ENCODE results near the gene AP3S2. TPM values are rescaled to one million over a fixed set of nuclear protein-coding genes. Genes with fewer than 3 reads are reported as not detected.

AP3S2 gene
- total RNA-seq, 1 experiment from 2014 or later = 23.3 TPM

GRCh38 chr15:89852342-89852995 is 41.3 kb downstream of the AP3S2 start:
- Histone ChIP-seq H4K20me1 (ENCODE audit: insufficient read depth) (no peaks in the 10 kb centered on the region), H3K4me3 (replicated peaks in 1 of 2; ENCODE audit: low read depth in 1 of 2, low read length in 2 of 2) (no peak overlapping the region), H3K9ac (ENCODE audit: low read length) (no peak overlapping the region), H3K4me2 (ENCODE audit: low read length) (peak overlapping the region; percentile 42), H3K9me2 (ENCODE audit: insufficient read depth) (no peaks in the 10 kb centered on the region), H3K27me3 (ENCODE audit: insufficient read depth, low read length) (no peaks in the 10 kb centered on the region), H3K27ac (ENCODE audit: low read depth, low read length) (no peak overlapping the region), H3K36me3 (ENCODE audit: control insufficient read depth in 1 of 2, insufficient read depth in 2 of 2, low read length in 2 of 2) (peaks cover 2 to 8% of the 10 kb centered on the region in 2 experiments; a peak in 3 of 4 replicates), H3K4me1 (ENCODE audit: control insufficient read depth in 1 of 2, insufficient read depth in 2 of 2, low read length in 2 of 2) (peaks cover 24 to 55% of the 10 kb centered on the region in 2 experiments), H3K9me3 (ENCODE audit: control insufficient read depth in 1 of 2, insufficient read depth in 1 of 2, low read depth in 1 of 2, low read length in 2 of 2) (no peaks in the 10 kb centered on the region), H2AFZ (ENCODE audit: low read depth, low read length, poor library complexity, severe bottlenecking) (no peak overlapping the region), H3K79me2 (ENCODE audit: insufficient read depth, low read length) (no peaks in the 10 kb centered on the region)
- ChIA-PET CTCF (interaction anchor here (0.7 kb wide), 1 partner anchor 112 kb away, joined by 3 read pairs; no protein-coding TSS in a partner anchor), POLR2A (no interaction called here), RAD21 (ENCODE audit: low non-redundant PET in 1 of 2, low total read pairs in 2 of 2, uncharacterized antibody in 2 of 2, unreplicated experiment in 2 of 2) (no interaction called here)
- no TSS peak for BruUV-seq (replicated peaks)
- no peak for ATAC-seq
- intact Hi-C loops (cut with micrococcal nuclease) = no loop called here
- DNase-seq (ENCODE audit: low read depth, low spot score) = no peak
- no peak for TF ChIP-seq SP1 (IDR thresholded peaks at IDR 0.05; ENCODE audit: low read depth)
- TF ChIP-seq JUND (IDR thresholded peaks at IDR 0.05) = no peak
- no peak for TF ChIP-seq MAX (IDR thresholded peaks at IDR 0.05)
- no peak for TF ChIP-seq POLR2AphosphoS5 (IDR thresholded peaks at IDR 0.05; ENCODE audit: low read depth, low read length)
- TF ChIP-seq RAD21 (IDR thresholded peaks at IDR 0.05; ENCODE audit: low read depth) = no peak
- no peak for TF ChIP-seq POLR2A (IDR thresholded peaks at IDR 0.05; ENCODE audit: borderline replicate concordance, extremely low read depth, insufficient read depth, insufficient read length)

GRCh38 chr15:89851673-89852341 is 42.0 kb downstream of the AP3S2 start:
- no peak for ATAC-seq
- CTCF ChIA-PET = interaction anchor here (0.7 to 1.2 kb wide), 2 partner anchors 23 to 112 kb away, joined by 3 read pairs; no protein-coding TSS in a partner anchor
- Histone ChIP-seq H3K27me3 (ENCODE audit: insufficient read depth, low read length) (no peaks in the 10 kb centered on the region), H4K20me1 (ENCODE audit: insufficient read depth) (no peaks in the 10 kb centered on the region), H3K27ac (ENCODE audit: low read depth, low read length) (peak overlapping the region; percentile 29; the same call in 1 of the 2 replicates), H3K9ac (ENCODE audit: low read length) (peak overlapping the region; percentile 26), H3K4me2 (ENCODE audit: low read length) (peak overlapping the region; percentile 42), H3K9me2 (ENCODE audit: insufficient read depth) (no peaks in the 10 kb centered on the region), H3K36me3 (ENCODE audit: control insufficient read depth in 1 of 2, insufficient read depth in 2 of 2, low read length in 2 of 2) (peaks cover 0 to 8% of the 10 kb centered on the region in 2 experiments; a peak in 2 of 4 replicates), H2AFZ (ENCODE audit: low read depth, low read length, poor library complexity, severe bottlenecking) (no peak overlapping the region), H3K79me2 (ENCODE audit: insufficient read depth, low read length) (peaks cover 3% of the 10 kb centered on the region; the same call in 1 of the 2 replicates), H3K9me3 (ENCODE audit: control insufficient read depth in 1 of 2, insufficient read depth in 1 of 2, low read depth in 1 of 2, low read length in 2 of 2) (no peaks in the 10 kb centered on the region), H3K4me3 (replicated peaks in 1 of 2; ENCODE audit: low read depth in 1 of 2, low read length in 2 of 2) (no peak overlapping the region; a peak in 1 of 4 replicates), H3K4me1 (ENCODE audit: control insufficient read depth in 1 of 2, insufficient read depth in 2 of 2, low read length in 2 of 2) (peaks cover 28 to 61% of the 10 kb centered on the region in 2 experiments)
- TF ChIP-seq ZFX (IDR thresholded peaks at IDR 0.05) (no peak), TCF7L2 (IDR thresholded peaks at IDR 0.05; ENCODE audit: borderline replicate concordance, extremely low read depth, insufficient read depth, insufficient read length) (no peak)
- RAD21 ChIA-PET (ENCODE audit: low non-redundant PET in 1 of 2, low total read pairs in 2 of 2, uncharacterized antibody in 2 of 2, unreplicated experiment in 2 of 2) = no interaction called here
- intact Hi-C loops (cut with micrococcal nuclease) = no loop called here
- POLR2A ChIA-PET = no interaction called here
- DNase-seq (ENCODE audit: low read depth, low spot score) = no peak
- no TSS peak for BruUV-seq (replicated peaks)
